DND-41 (cell line): ENCODE measurements around the gene IL1B.
"Not testable (repeated sequence)": the region's sequence is repeated elsewhere in the genome, so short reads cannot be mapped to it uniquely, and the experiment has no call there.

Source experiments
- ATAC-seq: fragments of 200-7000 bp; cut with Tn5 transposase; 3 replicates; pipeline ENCODE4 v1.9.1; 2021; ENCODE audit warnings: low read depth; ENCODE audit not compliant: insufficient read depth
- DNase-seq: peaks from one replicate; pipeline ENCODE4 v3.0.0-alpha.2; 2020
- H2AFZ ChIP-seq: 2 replicates; pipeline ENCODE4 v1.6.0; 2012; ENCODE audit warnings: low read depth, low read length
- H3K27ac ChIP-seq: 2 replicates; pipeline ENCODE4 v1.5.1; 2012; ENCODE audit warnings: low read length, inconsistent platforms
- H3K27me3 ChIP-seq: fragments of 200-600 bp; sonication (generic); 2 replicates; pipeline ENCODE4 v1.6.0; 2012; ENCODE audit warnings: low read length, mild to moderate bottlenecking, inconsistent platforms; ENCODE audit not compliant: insufficient read depth, poor library complexity
- H3K36me3 ChIP-seq: 2 replicates; pipeline ENCODE4 v1.5.1; 2012; ENCODE audit warnings: low read length, inconsistent platforms; ENCODE audit not compliant: insufficient read depth
- H3K4me1 ChIP-seq: 2 replicates; pipeline ENCODE4 v1.5.1; 2012; ENCODE audit warnings: mild to moderate bottlenecking, low read length; ENCODE audit not compliant: insufficient read depth
- H3K4me2 ChIP-seq: 2 replicates; pipeline ENCODE4 v1.6.0; 2012; ENCODE audit warnings: mild to moderate bottlenecking, moderate library complexity, low read length, inconsistent platforms; ENCODE audit not compliant: insufficient read depth
- H3K4me3 ChIP-seq, 2 experiments: fragments of 200-600 bp in 1 of 2; shearing (Covaris generic) in 1 of 2; 2 replicates each; pipeline ENCODE4 v1.5.1; 2012 to 2016; ENCODE audit warnings: inconsistent platforms in 2 of 2, low read length in 2 of 2, mild to moderate bottlenecking in 2 of 2, low read depth in 1 of 2, moderate library complexity in 1 of 2
- H3K79me2 ChIP-seq: 2 replicates; pipeline ENCODE4 v1.6.0; 2012; ENCODE audit warnings: low read length, inconsistent platforms; ENCODE audit not compliant: insufficient read depth
- H3K9ac ChIP-seq: 2 replicates; pipeline ENCODE4 v1.6.0; 2012; ENCODE audit warnings: low read depth, mild to moderate bottlenecking, inconsistent platforms, low read length, moderate library complexity
- H3K9me3 ChIP-seq: 2 replicates; pipeline ENCODE4 v1.5.1; 2012; ENCODE audit warnings: low read length, moderate library complexity, mild to moderate bottlenecking, inconsistent platforms; ENCODE audit not compliant: insufficient read depth, severe bottlenecking
- H4K20me1 ChIP-seq: 2 replicates; pipeline ENCODE4 v1.6.0; 2012; ENCODE audit warnings: low read length; ENCODE audit not compliant: insufficient read depth
- CTCF ChIP-seq: IDR thresholded peaks from 2 replicates; pipeline ENCODE4 v1.5.1; 2012; ENCODE audit warnings: borderline replicate concordance, low read length, moderate library complexity, mild to moderate bottlenecking; ENCODE audit not compliant: poor library complexity, severe bottlenecking; ENCODE audit errors: extremely low read depth
- EZH2 ChIP-seq: IDR thresholded peaks from 3 replicates; pipeline ENCODE4 v1.6.1; 2012; ENCODE audit warnings: borderline replicate concordance, low read depth, mild to moderate bottlenecking, moderate library complexity, low read length, inconsistent platforms; ENCODE audit not compliant: severe bottlenecking

IL1B gene

GRCh38 chr2:112864072-112864471, 27.5 kb upstream of the IL1B start:
- no peaks in the 10 kb centered on the region for H3K79me2 ChIP-seq
- H2AFZ ChIP-seq = no peak overlapping the region
- no peak overlapping the region for H3K27ac ChIP-seq
- H3K4me2 ChIP-seq = no peak overlapping the region
- H3K4me1 ChIP-seq = no peaks in the 10 kb centered on the region
- no peaks in the 10 kb centered on the region for H3K27me3 ChIP-seq
- DNase-seq (no peak), ATAC-seq (no peak)
- no peak overlapping the region for H3K4me3 ChIP-seq
- H3K36me3 ChIP-seq = no peaks in the 10 kb centered on the region
- H3K9me3 ChIP-seq = peaks cover 26% of the 10 kb centered on the region
- H3K9ac ChIP-seq = no peak overlapping the region
- H4K20me1 ChIP-seq = no peaks in the 10 kb centered on the region
- TF ChIP-seq CTCF (no peak), EZH2 (no peak)

GRCh38 chr2:112859406-112860183, 23.0 kb upstream of the IL1B start:
- not testable (repeated sequence) for H3K4me3 ChIP-seq, H3K79me2 ChIP-seq, H3K27me3 ChIP-seq, H3K36me3 ChIP-seq, H3K27ac ChIP-seq, H3K4me2 ChIP-seq, ATAC-seq, H3K9ac ChIP-seq, H3K4me1 ChIP-seq, H2AFZ ChIP-seq, H4K20me1 ChIP-seq, DNase-seq
- H3K9me3 ChIP-seq = peaks cover 23% of the 10 kb centered on the region

GRCh38 chr2:112850588-112850987, 14.0 kb upstream of the IL1B start:
- Histone ChIP-seq H3K4me2 (no peak overlapping the region), H3K36me3 (no peaks in the 10 kb centered on the region), H3K27ac (no peak overlapping the region), H2AFZ (no peak overlapping the region), H3K4me3 (no peak overlapping the region), H4K20me1 (no peaks in the 10 kb centered on the region), H3K4me1 (no peaks in the 10 kb centered on the region), H3K79me2 (no peaks in the 10 kb centered on the region), H3K9me3 (no peaks in the 10 kb centered on the region), H3K27me3 (no peaks in the 10 kb centered on the region), H3K9ac (no peak overlapping the region)
- TF ChIP-seq CTCF (no peak), EZH2 (no peak)
- DNase-seq (no peak), ATAC-seq (no peak)

- no peak overlapping the region for H3K4me3 ChIP-seq
- no peak for DNase-seq
- no peaks in the 10 kb centered on the region for H3K79me2 ChIP-seq
- no peaks in the 10 kb centered on the region for H3K4me1 ChIP-seq
- H3K27ac ChIP-seq = no peak overlapping the region
- no peaks in the 10 kb centered on the region for H3K27me3 ChIP-seq
- H4K20me1 ChIP-seq = no peaks in the 10 kb centered on the region
- no peaks in the 10 kb centered on the region for H3K9me3 ChIP-seq
- no peaks in the 10 kb centered on the region for H3K36me3 ChIP-seq
- no peak overlapping the region for H2AFZ ChIP-seq
- no peak for ATAC-seq
- TF ChIP-seq CTCF = no peak
- TF ChIP-seq EZH2 = no peak
- H3K9ac ChIP-seq = no peak overlapping the region
- H3K4me2 ChIP-seq = no peak overlapping the region
Measured at GRCh38 chr2:112849956-112850355, 13.4 kb upstream of the IL1B start.
